ENCODE data around the gene RPL27.

The RPL27 gene

GRCh38 chr17:43031666-43032065, 33.4 kb downstream of the RPL27 start:
- TF ChIP-seq, protein P1, sequence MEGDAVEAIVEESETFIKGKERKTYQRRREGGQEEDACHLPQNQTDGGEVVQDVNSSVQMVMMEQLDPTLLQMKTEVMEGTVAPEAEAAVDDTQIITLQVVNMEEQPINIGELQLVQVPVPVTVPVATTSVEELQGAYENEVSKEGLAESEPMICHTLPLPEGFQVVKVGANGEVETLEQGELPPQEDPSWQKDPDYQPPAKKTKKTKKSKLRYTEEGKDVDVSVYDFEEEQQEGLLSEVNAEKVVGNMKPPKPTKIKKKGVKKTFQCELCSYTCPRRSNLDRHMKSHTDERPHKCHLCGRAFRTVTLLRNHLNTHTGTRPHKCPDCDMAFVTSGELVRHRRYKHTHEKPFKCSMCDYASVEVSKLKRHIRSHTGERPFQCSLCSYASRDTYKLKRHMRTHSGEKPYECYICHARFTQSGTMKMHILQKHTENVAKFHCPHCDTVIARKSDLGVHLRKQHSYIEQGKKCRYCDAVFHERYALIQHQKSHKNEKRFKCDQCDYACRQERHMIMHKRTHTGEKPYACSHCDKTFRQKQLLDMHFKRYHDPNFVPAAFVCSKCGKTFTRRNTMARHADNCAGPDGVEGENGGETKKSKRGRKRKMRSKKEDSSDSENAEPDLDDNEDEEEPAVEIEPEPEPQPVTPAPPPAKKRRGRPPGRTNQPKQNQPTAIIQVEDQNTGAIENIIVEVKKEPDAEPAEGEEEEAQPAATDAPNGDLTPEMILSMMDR (IDR thresholded peaks at IDR 0.05): no peak
- DNase-seq (ENCODE audit: low spot score): no peak
- H3K4me3 ChIP-seq: no peak overlapping the region
- no peak overlapping the region for H3K27ac ChIP-seq

DNA sequence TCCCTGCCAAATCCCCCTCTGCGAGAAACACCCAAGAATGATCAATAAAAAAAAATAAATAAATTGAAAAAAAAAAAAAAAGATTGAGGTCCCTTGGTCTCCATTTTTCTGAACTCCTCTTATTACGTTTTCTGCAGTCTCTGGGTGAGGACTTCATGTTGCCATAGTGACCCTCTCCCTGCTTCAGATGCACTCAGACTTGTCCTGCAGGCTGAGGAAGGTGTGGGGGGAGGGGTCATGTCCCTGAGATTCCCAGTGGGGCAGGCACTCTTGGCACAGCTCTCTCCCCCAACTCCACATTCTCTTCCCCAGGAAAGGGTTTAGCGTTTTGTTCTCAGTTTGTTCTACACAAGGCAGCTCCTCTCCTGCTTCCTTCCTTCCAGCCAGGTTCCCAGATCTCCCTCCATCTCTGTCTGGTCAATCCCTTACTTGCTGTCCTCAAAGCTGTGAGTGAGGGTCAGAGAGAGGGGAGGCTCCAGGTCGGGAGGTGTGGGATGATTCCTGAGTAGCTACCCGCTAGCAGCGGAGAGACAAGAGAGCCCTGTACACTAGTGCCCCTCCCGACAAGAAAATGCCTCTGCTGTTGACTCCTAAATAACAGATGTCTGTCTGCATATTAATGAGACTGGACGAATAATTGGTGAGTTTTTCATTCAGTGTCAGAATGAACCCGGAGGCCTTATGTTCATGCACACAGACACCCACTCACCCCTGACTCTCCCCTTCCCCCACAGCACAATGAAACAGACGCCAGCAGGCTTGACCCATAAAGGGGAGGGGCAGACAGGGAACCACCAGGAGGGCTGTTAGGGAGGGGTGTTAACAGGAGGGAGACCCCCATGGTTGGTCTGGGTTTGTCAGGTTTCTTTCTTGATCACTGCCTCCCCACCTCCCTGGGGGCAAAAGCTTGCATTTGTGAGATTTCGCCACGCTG, 36.0 kb downstream of the RPL27 start:
- no peak overlapping the region for H3K27ac ChIP-seq
- no peak for DNase-seq (ENCODE audit: low spot score)
- TF ChIP-seq, protein P1 (IDR thresholded peaks at IDR 0.05): no peak
- H3K4me3 ChIP-seq: no peak overlapping the region

DNA sequence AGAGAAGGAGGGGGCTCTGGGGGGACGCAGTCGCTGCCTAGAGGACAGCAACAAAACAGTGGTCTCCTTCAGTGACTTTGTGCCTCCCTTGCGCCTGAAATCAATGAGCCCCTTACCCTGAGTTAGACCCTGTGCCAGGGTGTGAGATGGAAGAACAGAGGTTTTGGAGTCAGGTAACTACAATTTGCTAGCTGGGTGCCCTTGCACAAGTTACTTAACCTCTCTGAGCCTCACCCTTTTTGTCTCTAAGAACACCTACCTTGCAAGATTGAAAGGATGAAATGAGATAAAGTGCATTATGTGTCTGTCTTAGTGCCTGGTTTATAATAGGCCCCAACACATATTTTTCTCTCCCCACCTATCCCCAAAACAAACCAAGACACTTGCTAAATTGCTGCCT, 36.7 kb downstream of the RPL27 start:
- TF ChIP-seq, protein P1 (IDR thresholded peaks at IDR 0.05): no peak
- no peak for DNase-seq (ENCODE audit: low spot score)
- Histone ChIP-seq H3K27ac (no peak overlapping the region), H3K4me3 (no peak overlapping the region)

DNA sequence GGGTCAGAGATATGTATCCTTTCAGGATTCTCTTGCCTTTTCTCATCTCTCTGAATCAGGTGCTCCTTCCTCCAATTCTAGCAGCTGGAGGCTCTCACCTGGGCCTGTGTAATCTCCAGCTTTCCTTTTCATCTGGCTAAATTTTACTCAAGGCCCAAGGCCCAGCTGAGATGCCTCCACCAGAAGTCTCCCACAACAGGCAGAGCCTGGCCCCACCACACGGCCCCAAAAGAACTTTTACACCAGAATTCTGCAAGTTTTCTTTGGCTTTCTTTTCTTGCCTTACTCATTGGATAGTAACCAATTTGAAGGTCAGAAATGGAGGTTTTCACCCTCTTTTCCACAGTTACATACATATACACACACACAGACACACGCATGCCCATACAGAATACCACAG, 41.4 kb downstream of the RPL27 start:
- TF ChIP-seq, protein P1 (IDR thresholded peaks at IDR 0.05): no peak
- H3K4me3 ChIP-seq: no peak overlapping the region
- H3K27ac ChIP-seq: no peak overlapping the region
- DNase-seq (ENCODE audit: low spot score): no peak

- Histone ChIP-seq H3K4me3 (no peak overlapping the region), H3K27ac (no peak overlapping the region)
- TF ChIP-seq, protein P1 (IDR thresholded peaks at IDR 0.05): no peak
- no peak for DNase-seq (ENCODE audit: low spot score)
These were observed 42.4 kb downstream of the RPL27 start for GRCh38 chr17:43040655-43041054.

GRCh38 chr17:43042025-43042628, 43.9 kb downstream of the RPL27 start:
- H3K27ac ChIP-seq: no peak overlapping the region
- TF ChIP-seq, protein P1 (IDR thresholded peaks at IDR 0.05): no peak
- DNase-seq (ENCODE audit: low spot score): no peak
- no peak overlapping the region for H3K4me3 ChIP-seq
